ENCODE results near the gene L1CAM.

L1CAM gene

GRCh38 chrX:153885968-153886903 is at the start of gene L1CAM:
TSS of gene L1CAM (minus strand) at chrX:153886173. CDS start at chrX:153875836, 10,337 bp downstream.
- DNase-seq = no peak

- no peak for DNase-seq
Measured at GRCh38 chrX:153935326-153935851, 49.4 kb upstream of the L1CAM start.

GRCh38 chrX:153934762-153935325 is 48.9 kb upstream of the L1CAM start, which contains the start of gene NAA10:
TSS of gene NAA10 (minus strand) at chrX:153935037. CDS start at chrX:153934904, 133 bp downstream.
- peak; percentile 61 for DNase-seq

GRCh38 chrX:153934148-153934761 is 48.3 kb upstream of the L1CAM start:
- DNase-seq = no peak

- DNase-seq = no peak
Measured at GRCh38 chrX:153933748-153934147, 47.8 kb upstream of the L1CAM start.

DNA sequence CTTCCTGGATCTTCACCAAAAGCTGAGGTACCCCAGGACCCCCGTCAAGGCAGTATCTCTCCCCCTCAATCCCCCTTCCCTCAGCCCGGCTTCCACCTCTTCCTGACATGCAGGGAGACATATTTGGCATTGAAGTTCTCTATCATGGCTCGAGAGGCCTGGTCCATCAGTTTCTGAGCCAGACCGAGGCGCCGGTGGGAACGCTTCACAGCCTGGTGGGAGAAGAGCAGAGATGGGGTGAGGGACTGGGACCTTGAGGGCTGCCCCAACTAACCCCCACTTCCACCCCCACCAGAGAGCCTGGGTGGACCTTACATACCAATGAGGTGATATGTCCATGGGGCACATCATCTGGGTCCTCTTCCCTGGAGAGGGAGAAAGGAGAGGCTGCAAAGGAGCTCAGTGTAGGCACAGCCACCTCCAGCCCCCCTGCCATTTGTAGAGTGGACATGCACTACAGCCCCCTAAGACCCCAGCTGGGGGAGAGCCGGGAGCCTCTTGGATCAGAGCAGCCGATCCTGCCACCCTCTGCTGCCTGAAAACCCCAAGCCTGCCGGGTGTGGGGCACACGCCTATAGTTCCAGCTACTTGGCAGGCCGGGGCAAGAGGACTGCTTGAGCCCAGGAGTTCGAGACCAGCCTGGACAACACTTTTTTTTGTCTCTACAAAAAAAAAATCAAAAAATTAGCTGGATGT is 46.4 kb upstream of the L1CAM start:
- DNase-seq = no peak

DNA sequence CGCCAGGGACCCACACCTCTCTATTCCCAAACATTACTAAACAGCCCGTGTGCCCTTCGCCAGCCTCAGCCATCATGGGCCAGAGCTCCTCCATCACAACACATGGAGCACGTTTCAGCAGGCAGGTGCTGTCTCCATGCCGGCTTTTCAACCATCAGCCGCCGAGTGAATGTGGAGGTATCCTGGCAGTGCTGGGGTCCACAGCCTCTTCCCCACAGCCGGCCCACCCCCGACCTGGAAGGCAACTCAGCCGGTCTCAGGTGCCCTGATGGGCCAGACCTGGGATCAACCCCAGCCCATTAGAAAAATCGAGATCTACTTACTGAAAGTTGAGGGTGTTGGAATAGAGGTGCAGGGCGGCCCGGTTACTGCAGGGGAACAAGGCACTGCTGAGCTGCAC is 45.8 kb upstream of the L1CAM start:
- DNase-seq = no peak

DNA sequence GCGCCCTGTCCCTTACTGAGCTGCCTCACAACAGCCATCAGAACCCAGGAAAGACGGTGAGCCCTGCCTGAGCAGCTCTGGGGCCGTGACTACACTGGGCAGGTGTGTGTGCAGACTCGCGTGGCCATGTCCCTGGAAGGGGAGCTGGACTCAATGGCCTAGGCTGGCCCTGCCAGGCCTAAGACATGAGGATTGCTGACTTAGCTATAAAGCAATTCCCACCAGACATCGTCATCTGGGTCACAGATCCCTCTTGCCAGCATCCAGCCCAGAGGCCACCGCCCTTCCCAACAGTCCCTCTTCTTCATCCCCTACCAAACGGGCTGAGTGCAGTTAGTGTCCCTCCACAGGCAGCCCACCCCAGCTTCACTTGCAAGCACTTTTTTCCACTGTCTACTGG is 45.2 kb upstream of the L1CAM start:
- no peak for DNase-seq

- DNase-seq = no peak
Measured at GRCh38 chrX:153930011-153930910, 44.3 kb upstream of the L1CAM start.

- no peak for DNase-seq
Measured at GRCh38 chrX:153929576-153929975, 43.6 kb upstream of the L1CAM start.

DNA sequence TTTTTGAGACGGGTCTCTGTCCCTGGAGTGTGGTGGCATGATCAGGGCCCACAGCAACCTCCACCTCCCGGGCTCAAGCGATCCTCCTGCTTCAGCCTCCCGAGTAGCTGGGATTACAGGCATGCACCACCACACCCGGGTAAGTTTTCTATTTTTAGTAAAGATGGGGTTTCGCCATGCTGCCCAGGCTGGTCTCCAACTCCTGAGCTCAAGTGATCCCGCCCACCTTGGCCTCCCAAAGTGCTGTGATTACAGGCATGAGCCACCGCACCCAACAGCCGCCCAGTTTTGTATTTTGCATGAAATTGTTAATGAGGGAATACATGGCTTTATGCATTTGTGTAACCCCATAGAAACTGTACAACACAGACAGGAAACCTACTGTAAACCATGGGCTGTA is 42.9 kb upstream of the L1CAM start:
- no peak for DNase-seq

GRCh38 chrX:153927922-153928760 is 42.2 kb upstream of the L1CAM start:
- peak; percentile 90 for DNase-seq

GRCh38 chrX:153927672-153927921 is 41.6 kb upstream of the L1CAM start:
- no peak for DNase-seq

DNA sequence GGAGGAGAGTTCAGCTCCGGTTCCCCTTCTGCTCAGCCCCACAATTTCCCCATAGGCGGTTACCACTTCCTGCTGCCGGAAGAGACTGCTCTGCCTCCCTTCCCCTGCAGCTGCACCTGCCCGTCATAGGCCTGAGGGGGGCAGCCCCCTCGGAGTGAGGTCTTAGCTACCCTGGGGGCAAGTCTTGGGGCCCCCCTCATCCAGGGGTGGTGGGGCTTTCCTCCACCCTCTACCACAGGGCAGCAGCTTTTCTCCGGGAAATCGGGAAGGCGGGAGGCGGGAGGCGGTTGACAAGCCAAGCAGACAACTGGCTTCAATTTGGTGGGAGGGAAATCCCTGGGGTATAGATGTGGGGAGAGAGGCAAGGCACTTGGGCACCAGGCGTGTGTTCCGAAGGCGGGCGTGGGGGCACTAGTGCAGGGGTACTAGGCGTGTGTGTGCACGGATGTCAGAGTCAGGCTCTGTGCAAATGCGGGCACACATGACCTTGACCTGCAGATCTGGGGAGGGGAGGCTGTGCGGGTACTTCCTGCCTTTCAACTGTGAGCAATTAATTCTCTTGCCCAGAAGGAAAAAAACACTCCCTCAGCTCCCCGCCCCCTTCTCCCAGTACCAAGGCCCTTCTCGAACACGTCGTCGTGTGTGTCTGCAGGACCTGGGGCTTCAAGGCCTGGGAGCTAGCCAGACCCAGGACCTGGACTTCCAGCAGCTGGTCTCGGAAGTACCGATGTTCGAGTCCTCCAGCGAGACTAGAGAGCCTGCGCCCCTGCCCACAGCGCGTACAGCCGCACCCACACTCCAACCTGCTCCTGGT is 41.1 kb upstream of the L1CAM start:
- peak; percentile 55 for DNase-seq

- DNase-seq = no peak
Measured at GRCh38 chrX:153926552-153926857, 40.5 kb upstream of the L1CAM start.

DNA sequence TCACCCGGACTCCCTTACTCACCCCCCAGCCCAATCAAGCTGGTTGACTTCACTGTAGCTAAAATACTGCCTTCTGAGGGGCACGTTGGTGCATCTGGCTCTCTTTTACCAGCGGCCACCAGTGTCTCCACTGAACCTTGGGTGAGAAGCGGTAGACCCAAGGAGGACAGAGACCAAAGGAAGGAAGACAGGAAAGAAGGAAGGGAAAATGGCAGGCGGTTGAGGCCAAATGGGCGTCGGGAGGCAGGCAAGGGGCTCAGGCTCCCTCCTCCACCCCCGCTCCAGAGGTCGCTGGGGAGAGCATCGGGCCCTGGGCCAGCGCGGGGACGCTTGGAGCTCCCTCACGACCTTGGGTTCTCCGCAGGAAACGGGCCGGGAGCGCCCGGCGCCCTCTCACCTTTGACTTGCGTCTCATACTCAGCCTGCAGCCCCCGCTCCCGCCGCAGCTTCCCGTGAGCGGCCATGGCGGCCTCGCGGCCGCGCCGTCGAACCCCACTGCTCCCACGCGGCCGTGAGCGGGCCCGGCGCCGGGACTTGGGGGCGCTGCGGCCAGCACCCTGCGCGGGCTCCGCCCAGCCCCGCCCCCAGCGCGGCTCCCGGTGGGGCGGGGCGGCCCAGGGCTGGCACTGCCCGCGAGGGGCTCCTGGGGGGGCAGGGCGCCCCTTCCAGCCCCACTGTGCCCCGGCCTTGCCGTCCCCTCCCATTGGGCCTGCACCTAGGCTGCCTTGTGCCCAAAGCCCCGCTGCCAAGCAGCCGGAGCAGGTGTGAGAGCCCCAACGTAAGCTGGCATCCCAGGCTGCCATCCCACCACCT is 40.0 kb upstream of the L1CAM start, which contains the start of gene ARHGAP4:
TSS of gene ARHGAP4 (minus strand) at position 526 of the 813 bp plus-strand sequence. CDS start at position 464, 62 bp downstream.
- no peak for DNase-seq

DNA sequence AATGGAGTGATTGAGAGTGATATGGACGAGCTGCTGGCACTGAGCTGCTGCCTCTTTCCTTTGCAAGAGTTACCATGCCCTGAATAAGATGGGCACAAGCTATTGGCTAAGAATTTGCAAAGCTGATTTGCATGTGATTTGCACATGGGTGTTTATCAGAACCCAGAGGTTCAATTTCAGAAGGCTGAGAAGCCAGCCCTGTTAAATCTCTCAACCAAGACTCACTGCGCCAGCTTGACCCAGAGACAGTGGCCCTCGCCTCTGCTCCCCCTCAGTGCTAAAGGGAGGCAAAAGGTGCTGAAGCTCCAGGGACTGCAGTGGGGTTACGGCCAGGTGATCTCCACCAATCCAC is 39.4 kb upstream of the L1CAM start:
- DNase-seq = no peak

DNA sequence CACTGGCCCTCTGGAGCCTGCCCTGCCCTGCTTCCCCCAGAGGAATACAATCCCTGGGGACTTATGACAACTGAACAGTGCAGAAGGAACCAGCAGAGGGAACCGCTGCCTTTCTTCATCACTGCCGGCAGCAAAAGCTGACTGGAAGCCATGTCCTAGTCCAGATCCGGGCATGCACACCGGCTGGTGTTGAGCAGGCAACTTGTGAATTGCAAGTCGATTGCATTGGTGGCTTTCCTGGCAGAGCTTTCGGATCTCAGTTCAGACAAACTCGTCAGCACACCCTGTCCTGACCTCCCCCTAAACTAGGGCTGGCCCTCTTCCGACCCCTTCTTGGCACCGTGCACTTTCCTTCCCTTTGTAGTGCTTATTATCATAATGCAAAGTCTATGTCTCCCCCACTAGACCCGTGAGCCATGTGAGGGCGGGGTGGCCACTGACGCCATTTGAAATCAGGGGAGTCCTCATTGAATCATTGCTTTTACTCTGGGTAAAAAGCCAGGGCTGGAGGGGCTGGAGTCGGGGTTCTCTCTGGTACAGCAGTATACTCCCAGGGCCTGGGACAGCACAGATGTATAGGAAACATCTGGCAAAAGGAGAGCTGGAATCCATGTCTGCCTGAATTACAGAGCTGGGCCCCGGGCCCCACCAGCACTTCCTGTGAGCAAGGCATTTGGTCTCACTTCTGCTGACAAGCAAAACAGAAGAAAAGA is 38.3 kb upstream of the L1CAM start:
- DNase-seq = no peak
